H9 (cell line): ENCODE measurements around the gene LHX4. TPM values are rescaled to one million over a fixed set of nuclear protein-coding genes. Genes with fewer than 3 reads are reported as not detected.

Source experiments
- DNase-seq: peaks from one replicate; pipeline ENCODE4 v3.0.0-alpha.2; 2017
- H2AFZ ChIP-seq: one replicate; pipeline ENCODE4 v1.6.1; 2013; ENCODE audit warnings: mild to moderate bottlenecking, low read length, control low read depth, moderate library complexity
- H2AK5ac ChIP-seq: 2 replicates; pipeline ENCODE4 v1.6.1; 2013; ENCODE audit warnings: low read length, control low read depth, mixed read lengths; ENCODE audit not compliant: insufficient read length
- H2BK120ac ChIP-seq: one replicate; pipeline ENCODE4 v1.6.1; 2013; ENCODE audit warnings: low read depth, mild to moderate bottlenecking, low read length, control low read depth, inconsistent platforms; ENCODE audit not compliant: poor library complexity, severe bottlenecking
- H2BK12ac ChIP-seq: 2 replicates; pipeline ENCODE4 v1.6.1; 2013; ENCODE audit warnings: low read length, control low read depth, mixed read lengths, low read depth; ENCODE audit not compliant: insufficient read length
- H2BK15ac ChIP-seq: 2 replicates; pipeline ENCODE4 v1.6.1; 2013; ENCODE audit warnings: low read depth, low read length, control low read depth
- H2BK20ac ChIP-seq: one replicate; pipeline ENCODE4 v1.6.1; 2013; ENCODE audit warnings: low read depth, mild to moderate bottlenecking, low read length, control low read depth, inconsistent platforms; ENCODE audit not compliant: poor library complexity, severe bottlenecking
- H2BK5ac ChIP-seq: 2 replicates; pipeline ENCODE4 v1.6.1; 2013; ENCODE audit warnings: low read length, control low read depth, mixed read lengths; ENCODE audit not compliant: insufficient read length
- H3K14ac ChIP-seq: 2 replicates; pipeline ENCODE4 v1.6.1; 2013; ENCODE audit warnings: low read length, control low read depth; ENCODE audit not compliant: insufficient read depth
- H3K18ac ChIP-seq: 2 replicates; pipeline ENCODE4 v1.6.1; 2013; ENCODE audit warnings: low read depth, mild to moderate bottlenecking, mixed read lengths, low read length, control low read depth; ENCODE audit not compliant: insufficient read length
- H3K23ac ChIP-seq: 2 replicates; pipeline ENCODE4 v1.6.1; 2013; ENCODE audit warnings: low read length, control low read depth, mixed read lengths, low read depth; ENCODE audit not compliant: insufficient read length
- H3K23me2 ChIP-seq: 2 replicates; pipeline ENCODE4 v1.6.1; 2013; ENCODE audit warnings: low read depth, mild to moderate bottlenecking, mixed read lengths, low read length, control low read depth; ENCODE audit not compliant: insufficient read length, poor library complexity, severe bottlenecking
- H3K27ac ChIP-seq: 2 replicates; pipeline ENCODE4 v1.5.1; 2013; ENCODE audit warnings: low read length, control low read depth, mixed read lengths, low read depth; ENCODE audit not compliant: insufficient read length
- H3K27me3 ChIP-seq: 2 replicates; pipeline ENCODE4 v1.6.1; 2013; ENCODE audit warnings: low read length, control low read depth, inconsistent platforms; ENCODE audit not compliant: insufficient read depth
- H3K4ac ChIP-seq: 2 replicates; pipeline ENCODE4 v1.6.1; 2013; ENCODE audit warnings: low read depth, mild to moderate bottlenecking, control low read depth, inconsistent platforms, low read length, moderate library complexity
- H3K4me1 ChIP-seq: 2 replicates; pipeline ENCODE4 v1.6.1; 2013; ENCODE audit warnings: low read length, control low read depth, inconsistent platforms; ENCODE audit not compliant: insufficient read depth
- H3K4me2 ChIP-seq: 2 replicates; pipeline ENCODE4 v1.6.1; 2013; ENCODE audit warnings: low read length, control low read depth, mixed read lengths; ENCODE audit not compliant: insufficient read length, insufficient read depth
- H3K56ac ChIP-seq: 2 replicates; pipeline ENCODE4 v1.6.1; 2013; ENCODE audit warnings: low read depth, mild to moderate bottlenecking, mixed read lengths, low read length, control low read depth; ENCODE audit not compliant: insufficient read length
- H3K79me1 ChIP-seq: 2 replicates; pipeline ENCODE4 v1.6.1; 2013; ENCODE audit warnings: low read depth, mild to moderate bottlenecking, moderate library complexity, low read length, control low read depth, inconsistent platforms; ENCODE audit not compliant: insufficient read depth, poor library complexity, severe bottlenecking
- H3K79me2 ChIP-seq: 2 replicates; pipeline ENCODE4 v1.6.1; 2013; ENCODE audit warnings: low read length, control low read depth, inconsistent platforms; ENCODE audit not compliant: insufficient read depth
- H3K9ac ChIP-seq: 2 replicates; pipeline ENCODE4 v1.6.1; 2013; ENCODE audit warnings: low read length, control low read depth, mixed read lengths; ENCODE audit not compliant: insufficient read length; ENCODE audit errors: extremely low read depth
- H3K9me3 ChIP-seq: one replicate; pipeline ENCODE4 v1.6.1; 2013; ENCODE audit warnings: low read depth, low read length, inconsistent platforms; ENCODE audit not compliant: control insufficient read depth
- H3T11ph ChIP-seq: one replicate; pipeline ENCODE4 v1.6.1; 2013; ENCODE audit warnings: mild to moderate bottlenecking, low read length, control low read depth, inconsistent platforms
- H4K20me1 ChIP-seq: one replicate; pipeline ENCODE4 v1.6.1; 2013; ENCODE audit not compliant: control insufficient read depth, insufficient read length, insufficient read depth
- H4K5ac ChIP-seq: 2 replicates; pipeline ENCODE4 v1.6.1; 2013; ENCODE audit warnings: low read depth, mild to moderate bottlenecking, mixed read lengths, low read length, control low read depth; ENCODE audit not compliant: insufficient read length
- H4K8ac ChIP-seq: replicated peaks from 2 replicates; pipeline ENCODE4 v1.6.1; 2013; ENCODE audit warnings: low read length, control low read depth, mixed read lengths, low read depth; ENCODE audit not compliant: insufficient read length
- H4K91ac ChIP-seq: 2 replicates; pipeline ENCODE4 v1.6.1; 2013; ENCODE audit warnings: low read depth, mild to moderate bottlenecking, moderate library complexity, mixed read lengths, low read length, control low read depth; ENCODE audit not compliant: insufficient read length
- H3K27ac Mint-ChIP-seq, 3 experiments: 2 replicates in 2 of 3; 3 replicates in 1 of 3; pipeline ENCODE4 v1.8.0; 2020 to 2021; ENCODE audit warnings: mixed read lengths in 3 of 3, mild to moderate bottlenecking in 1 of 3, moderate library complexity in 1 of 3
- H3K27me3 Mint-ChIP-seq: 2 replicates; pipeline ENCODE4 v1.8.0; 2021; ENCODE audit warnings: low read depth, mild to moderate bottlenecking, moderate library complexity, mixed read lengths
- H3K36me3 Mint-ChIP-seq, 3 experiments: 2 replicates in 2 of 3; 3 replicates in 1 of 3; pipeline ENCODE4 v1.8.0; 2020 to 2021; ENCODE audit warnings: low read depth in 3 of 3, mixed read lengths in 3 of 3; ENCODE audit not compliant: insufficient read depth in 1 of 3
- H3K4me1 Mint-ChIP-seq, 2 experiments: 2 replicates each; pipeline ENCODE4 v1.8.0; 2020; ENCODE audit warnings: mixed read lengths in 2 of 2
- H3K4me3 Mint-ChIP-seq, 2 experiments: 2 replicates in 1 of 2; 3 replicates in 1 of 2; pipeline ENCODE4 v1.8.0; 2020 to 2021; ENCODE audit warnings: mild to moderate bottlenecking in 2 of 2, mixed read lengths in 2 of 2, moderate library complexity in 1 of 2
- H3K9me3 Mint-ChIP-seq, 2 experiments: 2 replicates in 1 of 2; 3 replicates in 1 of 2; pipeline ENCODE4 v1.8.0; 2020; ENCODE audit warnings: mild to moderate bottlenecking in 2 of 2, mixed read lengths in 2 of 2, moderate library complexity in 1 of 2
- CTCF ChIP-seq: fragments of 200-600 bp; sonication (generic); conservative IDR thresholded peaks from 3 replicates; pipeline ENCODE4 v1.8.0; 2021; ENCODE audit warnings: antibody characterized with exemption, mild to moderate bottlenecking
- WGBS: extraction: QIAGEN DNeasy Blood & Tissue Kit; methylation state at CpG from one replicate; pipeline ENCODE4 v1.1.7; 2013; ENCODE audit warnings: missing lambda C conversion rate, low lambda C conversion rate, mixed read lengths; ENCODE audit not compliant: insufficient read length; ENCODE audit errors: extremely low coverage; 5-methylcytosine and 5-hydroxymethylcytosine counted together
- total RNA-seq: library from RNA; stranded (reverse); gene quantifications from 2 replicates; pipeline ENCODE4 v1.2.1, GENCODE V29; 2021

Gene LHX4
- total RNA-seq, 1 experiment from 2014 or later, result 1.9 TPM

GRCh38 chr1:180238675-180239074 is 8.6 kb downstream of the LHX4 start:
- Histone ChIP-seq H2AFZ (no peak overlapping the region), H2BK15ac (no peak overlapping the region), H3K79me2 (no peaks in the 10 kb centered on the region), H3K14ac (no peak overlapping the region), H3K27me3 (peaks cover 38% of the 10 kb centered on the region), H3K4me2 (peak overlapping the region; percentile 9), H3K18ac (no peak overlapping the region), H4K8ac (no peak overlapping the region), H3K56ac (no peak overlapping the region), H3K27ac (no peak overlapping the region), H2AK5ac (no peak overlapping the region), H2BK5ac (no peak overlapping the region), H2BK120ac (no peak overlapping the region), H2BK12ac (no peak overlapping the region), H3K23ac (no peak overlapping the region), H3T11ph (no peak overlapping the region), H3K23me2 (peaks cover 23% of the 10 kb centered on the region), H3K4ac (no peak overlapping the region), H2BK20ac (no peak overlapping the region), H4K20me1 (no peaks in the 10 kb centered on the region), H3K9me3 (no peaks in the 10 kb centered on the region), H3K9ac (no peak overlapping the region), H3K4me1 (peaks cover 11% of the 10 kb centered on the region), H4K5ac (no peak overlapping the region), H4K91ac (no peak overlapping the region), H3K79me1 (no peaks in the 10 kb centered on the region)
- peaks cover 0 to 3% of the 10 kb centered on the region in 2 experiments; a peak in 1 of 5 replicates for H3K9me3 Mint-ChIP-seq
- WGBS, result no CpG with 5 or more reads among the region's 7 CpGs
- H3K4me3 Mint-ChIP-seq, result peak overlapping the region; percentile 16 to 66; a peak in 4 of 5 replicates
- H3K4me1 Mint-ChIP-seq, result peaks cover 74 to 87% of the 10 kb centered on the region in 2 experiments
- peak overlapping the region in 2 of 3 experiments; percentile 98 to 99; a peak in 5 of 7 replicates for H3K27ac Mint-ChIP-seq
- peaks cover 79% of the 10 kb centered on the region for H3K27me3 Mint-ChIP-seq
- no peaks in the 10 kb centered on the region for H3K36me3 Mint-ChIP-seq
- no peak for DNase-seq
- no peak for TF ChIP-seq CTCF
